Measurements from ENCODE around the gene C20orf202. TPM values are rescaled to one million over a fixed set of nuclear protein-coding genes. Genes with fewer than 3 reads are reported as not detected.

The C20orf202 gene
- total RNA-seq, 1 experiment from 2014 or later: not detected

GRCh38 chr20:1232286-1233111 lies 29.2 kb downstream of the C20orf202 start:
- Histone ChIP-seq H3K9ac (ENCODE audit: low read length) (no peak overlapping the region), H3K36me3 (ENCODE audit: control insufficient read depth in 1 of 2, insufficient read depth in 2 of 2, low read length in 2 of 2) (no peaks in the 10 kb centered on the region), H3K27me3 (ENCODE audit: insufficient read depth, low read length) (no peaks in the 10 kb centered on the region), H3K4me2 (ENCODE audit: low read length) (no peak overlapping the region), H3K27ac (ENCODE audit: low read depth, low read length) (no peak overlapping the region), H3K4me1 (ENCODE audit: control insufficient read depth in 1 of 2, insufficient read depth in 2 of 2, low read length in 2 of 2) (no peaks in the 10 kb centered on the region), H3K79me2 (ENCODE audit: insufficient read depth, low read length) (no peaks in the 10 kb centered on the region), H2AFZ (ENCODE audit: low read depth, low read length, poor library complexity, severe bottlenecking) (no peak overlapping the region), H3K9me2 (ENCODE audit: insufficient read depth) (no peaks in the 10 kb centered on the region), H3K9me3 (ENCODE audit: control insufficient read depth in 1 of 2, insufficient read depth in 1 of 2, low read depth in 1 of 2, low read length in 2 of 2) (no peaks in the 10 kb centered on the region), H3K4me3 (replicated peaks in 1 of 2; ENCODE audit: low read depth in 1 of 2, low read length in 2 of 2) (no peak overlapping the region), H4K20me1 (ENCODE audit: insufficient read depth) (no peaks in the 10 kb centered on the region)
- ATAC-seq (no peak), DNase-seq (ENCODE audit: low read depth, low spot score) (no peak)
- intact Hi-C loops (cut with micrococcal nuclease): no loop called here
- ChIA-PET RAD21 (ENCODE audit: low non-redundant PET in 1 of 2, low total read pairs in 2 of 2, uncharacterized antibody in 2 of 2, unreplicated experiment in 2 of 2) (no interaction called here), POLR2A (no interaction called here), CTCF (no interaction called here)
- no peak for TF ChIP-seq ZFX (IDR thresholded peaks at IDR 0.05)
- BruUV-seq (replicated peaks): no TSS peak

- H3K9ac ChIP-seq (ENCODE audit: low read length): no peak overlapping the region
- ChIA-PET POLR2A (no interaction called here), CTCF (no interaction called here), RAD21 (ENCODE audit: low non-redundant PET in 1 of 2, low total read pairs in 2 of 2, uncharacterized antibody in 2 of 2, unreplicated experiment in 2 of 2) (no interaction called here)
- DNase-seq (ENCODE audit: low read depth, low spot score) (no peak), ATAC-seq (no peak)
- H3K4me2 ChIP-seq (ENCODE audit: low read length): no peak overlapping the region
- no peaks in the 10 kb centered on the region for H4K20me1 ChIP-seq (ENCODE audit: insufficient read depth)
- intact Hi-C loops (cut with micrococcal nuclease): no loop called here
- H3K27me3 ChIP-seq (ENCODE audit: insufficient read depth, low read length): no peaks in the 10 kb centered on the region
- no peaks in the 10 kb centered on the region for H3K36me3 ChIP-seq (ENCODE audit: control insufficient read depth in 1 of 2, insufficient read depth in 2 of 2, low read length in 2 of 2)
- H2AFZ ChIP-seq (ENCODE audit: low read depth, low read length, poor library complexity, severe bottlenecking): no peak overlapping the region
- no peaks in the 10 kb centered on the region for H3K79me2 ChIP-seq (ENCODE audit: insufficient read depth, low read length)
- H3K27ac ChIP-seq (ENCODE audit: low read depth, low read length): no peak overlapping the region
- BruUV-seq (replicated peaks): no TSS peak
- H3K4me1 ChIP-seq (ENCODE audit: control insufficient read depth in 1 of 2, insufficient read depth in 2 of 2, low read length in 2 of 2): no peaks in the 10 kb centered on the region
- H3K9me2 ChIP-seq (ENCODE audit: insufficient read depth): no peaks in the 10 kb centered on the region
- no peaks in the 10 kb centered on the region for H3K9me3 ChIP-seq (ENCODE audit: control insufficient read depth in 1 of 2, insufficient read depth in 1 of 2, low read depth in 1 of 2, low read length in 2 of 2)
- H3K4me3 ChIP-seq (replicated peaks in 1 of 2; ENCODE audit: low read depth in 1 of 2, low read length in 2 of 2): no peak overlapping the region
- no peak for TF ChIP-seq CTCF (IDR thresholded peaks at IDR 0.05 in 2 of 3, conservative IDR thresholded peaks at IDR 0.05 in 1 of 3; ENCODE audit: borderline replicate concordance in 1 of 3, insufficient read depth in 1 of 3, low read depth in 2 of 3, low read length in 2 of 3)
- no peak for TF ChIP-seq ELF1 (IDR thresholded peaks at IDR 0.05; ENCODE audit: borderline replicate concordance, low read depth)
- no peak for TF ChIP-seq POLR2A (IDR thresholded peaks at IDR 0.05; ENCODE audit: borderline replicate concordance, extremely low read depth, insufficient read depth, insufficient read length)
- no peak for TF ChIP-seq ZNF274 (IDR thresholded peaks at IDR 0.05; ENCODE audit: low read depth, low read length)
- no peak for TF ChIP-seq CBX3 (IDR thresholded peaks at IDR 0.05; ENCODE audit: low read depth)
- no peak for TF ChIP-seq SRF (IDR thresholded peaks at IDR 0.05; ENCODE audit: low read depth)
- no peak for TF ChIP-seq ATF3 (IDR thresholded peaks at IDR 0.05)
- no peak for TF ChIP-seq SP1 (IDR thresholded peaks at IDR 0.05; ENCODE audit: low read depth)
- TF ChIP-seq EZH2phosphoT487 (IDR thresholded peaks at IDR 0.05; ENCODE audit: borderline replicate concordance): no peak
- TF ChIP-seq MAX (IDR thresholded peaks at IDR 0.05): no peak
- TF ChIP-seq ZBTB33 (IDR thresholded peaks at IDR 0.05; ENCODE audit: extremely low read depth, insufficient replicate concordance, low read length): no peak
Measured at GRCh38 chr20:1240549-1240948, 37.3 kb downstream of the C20orf202 start.

Measured in HCT116 (cell line).